Smooth muscle cell (in vitro differentiated cells): ENCODE results near the gene RGS7. TPM values are rescaled to one million over a fixed set of nuclear protein-coding genes. Genes with fewer than 3 reads are reported as not detected.

Experiments
- DNase-seq: peaks from one replicate; lab custom pipeline; 2025; ENCODE audit not compliant: unreplicated experiment; lab: John Stamatoyannopoulos, UW
- H2AFZ ChIP-seq: fragments of 200-600 bp; sonication (generic); 2 replicates; pipeline ENCODE4 v1.6.0; 2016; ENCODE audit warnings: antibody characterized with exemption, low read depth, mild to moderate bottlenecking
- H3F3A ChIP-seq: fragments of 200-600 bp; sonication (generic); 2 replicates; pipeline ENCODE4 v1.6.0; 2017; ENCODE audit warnings: antibody characterized with exemption, low read depth
- H3K27ac ChIP-seq: fragments of 200-600 bp; sonication (generic); 2 replicates; pipeline ENCODE4 v1.5.1; 2016; ENCODE audit warnings: low read depth, mild to moderate bottlenecking
- H3K27me3 ChIP-seq: fragments of 200-600 bp; sonication (generic); 2 replicates; pipeline ENCODE4 v1.6.1; 2016; ENCODE audit warnings: low read depth, mild to moderate bottlenecking
- H3K36me3 ChIP-seq: fragments of 200-600 bp; sonication (generic); 2 replicates; pipeline ENCODE4 v1.5.1; 2016; ENCODE audit warnings: low read depth
- H3K4me1 ChIP-seq: fragments of 200-600 bp; sonication (generic); 2 replicates; pipeline ENCODE4 v1.5.1; 2016; ENCODE audit warnings: low read depth
- H3K4me2 ChIP-seq: fragments of 200-600 bp; sonication (generic); 2 replicates; pipeline ENCODE4 v1.6.0; 2016; ENCODE audit warnings: mild to moderate bottlenecking
- H3K4me3 ChIP-seq: fragments of 200-600 bp; sonication (generic); 2 replicates; pipeline ENCODE4 v1.5.1; 2016; ENCODE audit warnings: mild to moderate bottlenecking
- H3K79me2 ChIP-seq: fragments of 200-600 bp; sonication (generic); 2 replicates; pipeline ENCODE4 v1.6.0; 2016; ENCODE audit warnings: low read depth, mild to moderate bottlenecking
- H3K9ac ChIP-seq: fragments of 200-600 bp; sonication (generic); 2 replicates; pipeline ENCODE4 v1.6.0; 2016; ENCODE audit warnings: low read depth
- H3K9me3 ChIP-seq: fragments of 200-600 bp; sonication (generic); replicated peaks from 2 replicates; pipeline ENCODE4 v1.5.1; 2016; ENCODE audit warnings: low read depth
- H4K20me1 ChIP-seq: fragments of 200-600 bp; sonication (generic); 2 replicates; pipeline ENCODE4 v1.6.0; 2016; ENCODE audit warnings: low read depth
- WGBS: methylation state at CpG from one replicate; pipeline ENCODE4 v1.1.7; 2016; ENCODE audit warnings: low lambda C conversion rate; 5-methylcytosine and 5-hydroxymethylcytosine counted together
- polyA plus RNA-seq: library from polyadenylated mRNA; unstranded; fragments of >200 nt; fragmentation: Nextera tagmentation; extraction: Ambion mirVana; gene quantifications from 2 replicates; pipeline ENCODE4 v1.2.1, GENCODE V29; 2016
- total RNA-seq: library from RNA; depleted of rRNA; stranded (reverse); fragments of >200 nt; gene quantifications from 2 replicates; pipeline ENCODE4 v1.2.3, GENCODE V29; 2014
- TF ChIP-seq, protein P1 (sequence below): fragments of 200-600 bp; sonication (generic); IDR thresholded peaks from 2 replicates; pipeline ENCODE4 v1.5.1; 2017; ENCODE audit warnings: borderline replicate concordance, mild to moderate bottlenecking, antibody characterized with exemption; ENCODE audit not compliant: insufficient read depth, poor library complexity, severe bottlenecking

Gene RGS7
- total and polyA plus RNA-seq, 2 experiments from 2014 or later = 0.16 TPM; not detected in 1

DNA sequence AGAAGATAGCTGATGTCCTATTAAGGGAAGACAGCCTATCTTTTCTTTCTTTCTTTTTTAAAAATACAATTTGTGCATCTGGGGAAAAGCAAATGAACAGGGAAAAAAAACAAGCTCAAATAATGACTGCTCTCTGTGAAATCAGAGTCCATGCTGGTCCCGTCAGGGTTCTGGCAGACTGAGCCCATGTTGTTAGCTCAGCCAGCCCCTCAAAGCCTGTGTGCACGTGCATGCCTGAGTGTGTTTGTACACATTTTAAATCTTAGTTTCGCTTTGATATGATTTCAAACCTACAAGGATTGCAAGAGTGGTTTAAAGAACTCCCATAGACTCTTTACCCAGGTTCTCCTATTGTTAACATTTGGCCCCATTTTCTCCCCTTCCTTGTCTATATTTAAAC is 513.2 kb downstream of the RGS7 start:
- TF ChIP-seq, protein P1, sequence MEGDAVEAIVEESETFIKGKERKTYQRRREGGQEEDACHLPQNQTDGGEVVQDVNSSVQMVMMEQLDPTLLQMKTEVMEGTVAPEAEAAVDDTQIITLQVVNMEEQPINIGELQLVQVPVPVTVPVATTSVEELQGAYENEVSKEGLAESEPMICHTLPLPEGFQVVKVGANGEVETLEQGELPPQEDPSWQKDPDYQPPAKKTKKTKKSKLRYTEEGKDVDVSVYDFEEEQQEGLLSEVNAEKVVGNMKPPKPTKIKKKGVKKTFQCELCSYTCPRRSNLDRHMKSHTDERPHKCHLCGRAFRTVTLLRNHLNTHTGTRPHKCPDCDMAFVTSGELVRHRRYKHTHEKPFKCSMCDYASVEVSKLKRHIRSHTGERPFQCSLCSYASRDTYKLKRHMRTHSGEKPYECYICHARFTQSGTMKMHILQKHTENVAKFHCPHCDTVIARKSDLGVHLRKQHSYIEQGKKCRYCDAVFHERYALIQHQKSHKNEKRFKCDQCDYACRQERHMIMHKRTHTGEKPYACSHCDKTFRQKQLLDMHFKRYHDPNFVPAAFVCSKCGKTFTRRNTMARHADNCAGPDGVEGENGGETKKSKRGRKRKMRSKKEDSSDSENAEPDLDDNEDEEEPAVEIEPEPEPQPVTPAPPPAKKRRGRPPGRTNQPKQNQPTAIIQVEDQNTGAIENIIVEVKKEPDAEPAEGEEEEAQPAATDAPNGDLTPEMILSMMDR = no peak

DNA sequence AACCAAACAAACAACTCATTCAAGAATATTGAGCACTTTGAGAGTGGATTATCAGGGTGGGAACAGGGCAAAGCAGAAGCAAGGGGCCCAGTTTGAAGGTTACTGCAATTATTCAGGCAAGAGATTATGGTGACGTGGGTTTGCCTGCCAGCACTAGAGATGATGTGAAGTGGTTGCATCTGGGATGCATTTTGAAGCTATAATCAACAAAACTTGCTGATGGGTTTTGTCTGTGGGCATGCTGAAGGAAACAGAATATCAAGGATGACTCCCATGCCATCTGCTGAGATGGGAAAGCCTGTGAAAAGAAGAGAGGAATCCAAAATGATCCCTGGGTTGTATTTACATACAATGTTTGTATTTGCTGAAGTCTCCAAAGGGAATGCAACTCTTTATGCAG is 520.7 kb downstream of the RGS7 start:
- no peaks in the 10 kb centered on the region for H3K36me3 ChIP-seq
- H3K27ac ChIP-seq = no peak overlapping the region
- WGBS = 81% methylated on average over 1 of the region's 1 CpG
- H3K4me3 ChIP-seq = no peak overlapping the region
- no peak overlapping the region for H3K4me2 ChIP-seq
- no peak overlapping the region for H2AFZ ChIP-seq
- H3K4me1 ChIP-seq = no peaks in the 10 kb centered on the region
- no peak for DNase-seq
- H3K9ac ChIP-seq = no peak overlapping the region
- no peaks in the 10 kb centered on the region for H3K9me3 ChIP-seq
- no peaks in the 10 kb centered on the region for H4K20me1 ChIP-seq
- H3F3A ChIP-seq = no peaks in the 10 kb centered on the region
- TF ChIP-seq, protein P1 = no peak
- no peaks in the 10 kb centered on the region for H3K79me2 ChIP-seq
- no peaks in the 10 kb centered on the region for H3K27me3 ChIP-seq

More for the DNA sequence above, 513.2 kb downstream of the RGS7 start:
- Histone ChIP-seq H3F3A (no peaks in the 10 kb centered on the region), H3K36me3 (no peaks in the 10 kb centered on the region), H3K4me2 (no peak overlapping the region), H3K27ac (no peak overlapping the region), H3K9ac (no peak overlapping the region), H3K4me3 (no peak overlapping the region), H3K9me3 (no peaks in the 10 kb centered on the region), H3K79me2 (no peaks in the 10 kb centered on the region), H2AFZ (no peak overlapping the region), H3K4me1 (no peaks in the 10 kb centered on the region), H3K27me3 (no peaks in the 10 kb centered on the region), H4K20me1 (no peaks in the 10 kb centered on the region)
- no peak for DNase-seq
- WGBS = 62% methylated on average over 3 of the region's 3 CpGs

DNA sequence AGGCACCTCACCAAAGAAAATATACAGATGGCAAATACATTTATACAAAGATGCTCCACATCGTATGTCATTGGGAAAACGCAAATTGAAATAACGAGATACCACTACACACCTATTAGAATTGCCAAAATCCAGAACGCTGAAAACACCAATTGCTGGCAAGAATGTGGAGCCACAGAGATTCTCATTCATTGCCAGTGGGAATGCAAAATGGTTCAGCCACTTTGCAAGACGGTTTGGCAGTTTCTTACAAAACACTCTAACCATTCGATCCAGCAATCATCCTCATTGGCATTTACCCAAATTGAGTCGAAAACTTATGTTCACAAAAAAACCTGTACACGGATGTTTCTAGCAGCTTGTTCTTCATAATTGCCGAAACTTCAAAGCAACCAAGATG is 521.7 kb downstream of the RGS7 start:
- H3K9ac ChIP-seq = no peak overlapping the region
- 94% methylated on average over 9 of the region's 9 CpGs for WGBS
- H3K36me3 ChIP-seq = no peaks in the 10 kb centered on the region
- TF ChIP-seq, protein P1 = no peak
- H3K79me2 ChIP-seq = no peaks in the 10 kb centered on the region
- DNase-seq = no peak
- no peak overlapping the region for H3K27ac ChIP-seq
- no peaks in the 10 kb centered on the region for H4K20me1 ChIP-seq
- no peak overlapping the region for H2AFZ ChIP-seq
- no peaks in the 10 kb centered on the region for H3F3A ChIP-seq
- H3K9me3 ChIP-seq = no peaks in the 10 kb centered on the region
- no peak overlapping the region for H3K4me3 ChIP-seq
- H3K4me1 ChIP-seq = no peaks in the 10 kb centered on the region
- H3K4me2 ChIP-seq = no peak overlapping the region
- H3K27me3 ChIP-seq = no peaks in the 10 kb centered on the region

DNA sequence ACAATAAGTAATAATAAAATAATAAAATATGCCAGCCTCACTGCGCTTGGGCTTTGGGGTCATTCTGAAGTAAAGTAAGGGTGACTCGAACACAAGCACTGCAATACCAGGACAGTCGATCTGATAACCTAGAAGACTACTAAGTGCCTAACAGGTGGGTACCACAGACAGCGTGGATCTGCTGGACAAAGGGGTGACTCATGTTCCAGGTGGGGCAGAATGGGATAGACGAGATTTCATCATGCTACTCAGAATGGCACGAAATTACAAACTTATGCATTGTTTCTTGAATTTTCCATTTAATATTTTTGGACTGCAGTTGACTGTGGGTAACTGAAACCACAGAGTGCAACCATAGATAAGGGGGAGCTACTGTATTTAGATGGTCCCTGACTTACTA is 523.9 kb downstream of the RGS7 start:
- WGBS = 84% methylated on average over 6 of the region's 6 CpGs
- Histone ChIP-seq H3K4me2 (no peak overlapping the region), H3K27ac (no peak overlapping the region), H3K4me1 (no peaks in the 10 kb centered on the region), H3K36me3 (no peaks in the 10 kb centered on the region), H3K9ac (no peak overlapping the region), H3F3A (no peaks in the 10 kb centered on the region), H3K9me3 (no peaks in the 10 kb centered on the region), H3K27me3 (no peaks in the 10 kb centered on the region), H3K79me2 (no peaks in the 10 kb centered on the region), H2AFZ (no peak overlapping the region), H3K4me3 (no peak overlapping the region), H4K20me1 (no peaks in the 10 kb centered on the region)
- TF ChIP-seq, protein P1 = no peak
- DNase-seq = no peak
